ENCODE measurements around the gene GUCY1A2. TPM values are rescaled to one million over a fixed set of nuclear protein-coding genes. Genes with fewer than 3 reads are reported as not detected.
A peak's percentile ranks its signal among the peaks of the same experiment; 100 is the strongest.

GUCY1A2 gene
- total RNA-seq, 2 donors from 2014 or later, result 4.4 to 6.3 TPM

- no peak for TF ChIP-seq CTCF (IDR thresholded peaks at IDR 0.05)
- Histone ChIP-seq H3K27me3 (no peaks in the 10 kb centered on the region), H3K36me3 (replicated peaks in 1 of 2; ENCODE audit: insufficient read depth in 1 of 2, low read depth in 2 of 2) (no peaks in the 10 kb centered on the region), H3K27ac (no peak overlapping the region), H3K4me3 (no peak overlapping the region), H3K9me3 (peaks cover 0 to 5% (median 0%) of the 10 kb centered on the region in 3 donors), H3K4me1 (no peaks in the 10 kb centered on the region)
- DNase-seq, result no peak
- 72 to 75% methylated on average over 1 of the region's 1 CpG for WGBS, 2 donors
- ATAC-seq, result no peak
- intact Hi-C loops (cut with DNase I), result no loop called here
These were observed 373.5 kb downstream of the GUCY1A2 start for GRCh38 chr11:106644824-106645223.

- Histone ChIP-seq H3K9me3 (peaks cover 0 to 5% (median 0%) of the 10 kb centered on the region in 3 donors), H3K4me3 (no peak overlapping the region), H3K36me3 (replicated peaks in 1 of 2; ENCODE audit: insufficient read depth in 1 of 2, low read depth in 2 of 2) (no peaks in the 10 kb centered on the region), H3K27ac (no peak overlapping the region), H3K4me1 (no peaks in the 10 kb centered on the region), H3K27me3 (no peaks in the 10 kb centered on the region)
- ATAC-seq, result no peak
- DNase-seq, result no peak
- intact Hi-C loops (cut with DNase I), result no loop called here
- TF ChIP-seq POLR2A (IDR thresholded peaks at IDR 0.05), result no peak
- WGBS, 2 donors, result 19 to 27% methylated on average over 1 of the region's 1 CpG
These were observed 375.9 kb downstream of the GUCY1A2 start for GRCh38 chr11:106642331-106642730.

- TF ChIP-seq CTCF (IDR thresholded peaks at IDR 0.05) (no peak), POLR2A (IDR thresholded peaks at IDR 0.05) (no peak)
These were observed 386.0 kb downstream of the GUCY1A2 start for GRCh38 chr11:106632283-106632682.

GRCh38 chr11:106627694-106628093 is 390.6 kb downstream of the GUCY1A2 start:
- H3K4me3 ChIP-seq, result no peak overlapping the region
- no peak for DNase-seq
- H3K27ac ChIP-seq, result no peak overlapping the region
- no peaks in the 10 kb centered on the region for H3K9me3 ChIP-seq
- no peaks in the 10 kb centered on the region for H3K27me3 ChIP-seq
- 83 to 85% methylated on average over 6 of the region's 6 CpGs for WGBS, 2 donors
- intact Hi-C loops (cut with DNase I), result no loop called here
- TF ChIP-seq CTCF (IDR thresholded peaks at IDR 0.05) (no peak), POLR2A (IDR thresholded peaks at IDR 0.05) (no peak)
- ATAC-seq, result no peak
- no peaks in the 10 kb centered on the region for H3K4me1 ChIP-seq
- H3K36me3 ChIP-seq (replicated peaks in 1 of 2; ENCODE audit: insufficient read depth in 1 of 2, low read depth in 2 of 2), result no peaks in the 10 kb centered on the region

More at GRCh38 chr11:106632283-106632682, 386.0 kb downstream of the GUCY1A2 start:
- no peaks in the 10 kb centered on the region for H3K27me3 ChIP-seq
- DNase-seq (no peak), ATAC-seq (no peak)
- H3K27ac ChIP-seq, result no peak overlapping the region
- H3K36me3 ChIP-seq (replicated peaks in 1 of 2; ENCODE audit: insufficient read depth in 1 of 2, low read depth in 2 of 2), result no peaks in the 10 kb centered on the region
- intact Hi-C loops (cut with DNase I), result no loop called here
- 95% methylated on average over 3 of the region's 3 CpGs for WGBS, 2 donors
- no peak overlapping the region for H3K4me3 ChIP-seq
- H3K4me1 ChIP-seq, result no peaks in the 10 kb centered on the region
- H3K9me3 ChIP-seq, result no peaks in the 10 kb centered on the region

- 78 to 80% methylated on average over 3 of the region's 3 CpGs for WGBS, 2 donors
- Histone ChIP-seq H3K27ac (no peak overlapping the region), H3K36me3 (replicated peaks in 1 of 2; ENCODE audit: insufficient read depth in 1 of 2, low read depth in 2 of 2) (no peaks in the 10 kb centered on the region), H3K27me3 (no peaks in the 10 kb centered on the region), H3K4me3 (peak overlapping the region in 1 of 2 donors; percentile 1), H3K4me1 (no peaks in the 10 kb centered on the region), H3K9me3 (no peaks in the 10 kb centered on the region)
- no peak for ATAC-seq
- no peak for DNase-seq
- TF ChIP-seq POLR2A (IDR thresholded peaks at IDR 0.05) (no peak), CTCF (IDR thresholded peaks at IDR 0.05) (no peak)
- intact Hi-C loops (cut with DNase I), result no loop called here
These were observed 392.7 kb downstream of the GUCY1A2 start for GRCh38 chr11:106625566-106625965.

All from body of pancreas (tissue), 4 donors.